Spleen (tissue), 7 donors: Measurements from ENCODE around the gene CCHCR1.

Experiments
- CTCF ChIP-seq, 11 experiments: fragments of 200-600 bp in 7 of 11; fragments of 450-650 bp in 4 of 11; sonication (generic) in 4 of 11; IDR thresholded peaks in 8 of 11; conservative IDR thresholded peaks in 3 of 11; 1 replicate in 7 of 11; 2 replicates in 4 of 11; pipeline versions ENCODE4 v1.4.0 to v1.8.0; 2016 to 2021; ENCODE audit warnings: antibody characterized with exemption in 11 of 11, inconsistent platforms in 4 of 11, mild to moderate bottlenecking in 1 of 11
- POLR2A ChIP-seq, 3 donors: fragments of 450-650 bp; IDR thresholded peaks; one replicate each; pipeline ENCODE4 v1.5.1; 2017; ENCODE audit warnings: antibody characterized with exemption in 3 of 3, mild to moderate bottlenecking in 1 of 3
- POLR2AphosphoS5 ChIP-seq, 3 donors: sonication (generic); formaldehyde crosslinking; IDR thresholded peaks; one replicate each; pipeline ENCODE4 v1.5.1; 2017; ENCODE audit warnings: antibody characterized with exemption in 3 of 3
- donor health status: DM: no; HTN: no; CAD: no; lungs with moderate emphysema.
- donor health status: DM: no; HTN: no; CAD: no.
- donor health status: DM: no; HTN: no; CAD: no.

- TF ChIP-seq POLR2AphosphoS5 (IDR thresholded peaks at IDR 0.05) (no peak), CTCF (IDR thresholded peaks at IDR 0.05 in 8 of 11, conservative IDR thresholded peaks at IDR 0.05 in 3 of 11) (no peak), POLR2A (IDR thresholded peaks at IDR 0.05) (no peak)
Measured at GRCh38 chr6:31170600-31170881, 12.9 kb upstream of the CCHCR1 start, which contains the start of gene POU5F1.
